Upper lobe of left lung (tissue), 4 donors: ENCODE results near the gene TFG.

Experiments
- CTCF ChIP-seq, 6 experiments: fragments of 450-650 bp in 4 of 6; fragments of 200-600 bp in 2 of 6; sonication (generic) in 2 of 6; IDR thresholded peaks; one replicate each; pipeline ENCODE4 v1.5.1; 2016 to 2019; ENCODE audit warnings: antibody characterized with exemption in 6 of 6
- POLR2A ChIP-seq, 4 donors: fragments of 450-650 bp; IDR thresholded peaks; one replicate each; pipeline ENCODE4 v1.5.1; 2016 to 2017; ENCODE audit warnings: antibody characterized with exemption in 4 of 4, mild to moderate bottlenecking in 2 of 4

GRCh38 chr3:100662113-100662823 lies 47.0 kb upstream of the TFG start:
- TF ChIP-seq CTCF (IDR thresholded peaks at IDR 0.05) = no peak
- no peak for TF ChIP-seq POLR2A (IDR thresholded peaks at IDR 0.05)
